A172 (cell line): ENCODE results near the gene MAP3K2. TPM values are rescaled to one million over a fixed set of nuclear protein-coding genes. Genes with fewer than 3 reads are reported as not detected.

Experiments
- DNase-seq: peaks from one replicate; pipeline ENCODE4 v3.0.0-alpha.2; 2015; ENCODE audit warnings: low spot score
- total RNA-seq: library from RNA; depleted of rRNA; stranded (reverse); fragments of >200 nt; shearing (Covaris generic); gene quantifications from 2 replicates; pipeline ENCODE4 v1.2.3, GENCODE V29; 2014; rRNA removed

MAP3K2 gene
- total RNA-seq, 1 experiment from 2014 or later = 43.3 TPM

- DNase-seq = peak; percentile 83
These were observed 93.8 kb downstream of the MAP3K2 start, which contains the start of gene ERCC3 for GRCh38 chr2:127293748-127294562. Gene ERCC3, minus strand, starts transcription at chr2:127294144. Its CDS starts 63 bp downstream, at chr2:127294081.

- DNase-seq = peak; percentile 25
These were observed 94.4 kb downstream of the MAP3K2 start for GRCh38 chr2:127293386-127293747.

- no peak for DNase-seq
These were observed 99.5 kb downstream of the MAP3K2 start for GRCh38 chr2:127288274-127288673.

- no peak for DNase-seq
These were observed 104.5 kb downstream of the MAP3K2 start for GRCh38 chr2:127283275-127283674.

- DNase-seq = no peak
These were observed 107.1 kb downstream of the MAP3K2 start for GRCh38 chr2:127280693-127281092.

GRCh38 chr2:127279781-127280180 is 108.0 kb downstream of the MAP3K2 start:
- DNase-seq = no peak

- DNase-seq = no peak
These were observed 108.8 kb downstream of the MAP3K2 start for GRCh38 chr2:127278959-127279358.

- DNase-seq = no peak
These were observed 110.7 kb downstream of the MAP3K2 start for GRCh38 chr2:127277028-127277427.

GRCh38 chr2:127275789-127276188 is 112.0 kb downstream of the MAP3K2 start:
- DNase-seq = no peak

- no peak for DNase-seq
These were observed 112.4 kb downstream of the MAP3K2 start for GRCh38 chr2:127275356-127275755.

GRCh38 chr2:127270663-127271062 is 117.1 kb downstream of the MAP3K2 start:
- DNase-seq = no peak

- DNase-seq = no peak
These were observed 125.9 kb downstream of the MAP3K2 start for GRCh38 chr2:127261804-127262406.

- no peak for DNase-seq
These were observed 128.4 kb downstream of the MAP3K2 start for GRCh38 chr2:127259355-127259754.

- DNase-seq = no peak
These were observed 130.9 kb downstream of the MAP3K2 start for GRCh38 chr2:127256866-127257265.

- DNase-seq = no peak
These were observed 131.4 kb downstream of the MAP3K2 start for GRCh38 chr2:127256381-127256780.

- no peak for DNase-seq
These were observed 132.1 kb downstream of the MAP3K2 start for GRCh38 chr2:127255721-127256120.

- no peak for DNase-seq
These were observed 132.6 kb downstream of the MAP3K2 start for GRCh38 chr2:127255146-127255545.

- peak; percentile 77 for DNase-seq
These were observed 133.3 kb downstream of the MAP3K2 start for GRCh38 chr2:127254386-127254981.

Other genes with a start within 250 kb of the MAP3K2 start
- 1.1 and 3.0 TPM in 2 replicates for gene CYP27C1, start 167.7 kb downstream of the MAP3K2 start, total RNA-seq
- 42.1 and 45.5 TPM in 2 replicates for gene ERCC3, start 93.8 kb downstream of the MAP3K2 start, total RNA-seq
- 2.7 and 2.8 TPM in 2 replicates for gene PROC, start 30.5 kb upstream of the MAP3K2 start, total RNA-seq
- 56.2 and 72.9 TPM in 2 replicates for gene IWS1, start 138.5 kb upstream of the MAP3K2 start, total RNA-seq
- gene MYO7B, start 147.7 kb upstream of the MAP3K2 start, total RNA-seq = 1.6 and 6.1 TPM in 2 replicates